ENCODE results near the gene ENTPD8. TPM values are rescaled to one million over a fixed set of nuclear protein-coding genes. Genes with fewer than 3 reads are reported as not detected.

ENTPD8 gene
- total RNA-seq, 1 experiment from 2014 or later: not detected

GRCh38 chr9:137388589-137389427, 52.3 kb downstream of the ENTPD8 start:
- intact Hi-C loops (cut with micrococcal nuclease): no loop called here
- BruUV-seq (replicated peaks): no TSS peak
- H3K4me3 ChIP-seq (ENCODE audit: low read length): no peak overlapping the region
- no peaks in the 10 kb centered on the region for H3K36me3 ChIP-seq (ENCODE audit: low read depth, low read length)
- CTCF ChIA-PET: no interaction called here
- H2AFZ ChIP-seq (ENCODE audit: low read length): no peak overlapping the region
- H3F3A ChIP-seq (ENCODE audit: low read length, unreplicated experiment): no peaks in the 10 kb centered on the region
- no peak for DNase-seq
- H3K27me3 ChIP-seq (ENCODE audit: low read length): no peaks in the 10 kb centered on the region
- TF ChIP-seq EZH2phosphoT487 (IDR thresholded peaks at IDR 0.05; ENCODE audit: borderline replicate concordance, low read length) (no peak), EZH2 (IDR thresholded peaks at IDR 0.05; ENCODE audit: low read length, unreplicated experiment) (no peak)
- TF ChIP-seq, protein P1, sequence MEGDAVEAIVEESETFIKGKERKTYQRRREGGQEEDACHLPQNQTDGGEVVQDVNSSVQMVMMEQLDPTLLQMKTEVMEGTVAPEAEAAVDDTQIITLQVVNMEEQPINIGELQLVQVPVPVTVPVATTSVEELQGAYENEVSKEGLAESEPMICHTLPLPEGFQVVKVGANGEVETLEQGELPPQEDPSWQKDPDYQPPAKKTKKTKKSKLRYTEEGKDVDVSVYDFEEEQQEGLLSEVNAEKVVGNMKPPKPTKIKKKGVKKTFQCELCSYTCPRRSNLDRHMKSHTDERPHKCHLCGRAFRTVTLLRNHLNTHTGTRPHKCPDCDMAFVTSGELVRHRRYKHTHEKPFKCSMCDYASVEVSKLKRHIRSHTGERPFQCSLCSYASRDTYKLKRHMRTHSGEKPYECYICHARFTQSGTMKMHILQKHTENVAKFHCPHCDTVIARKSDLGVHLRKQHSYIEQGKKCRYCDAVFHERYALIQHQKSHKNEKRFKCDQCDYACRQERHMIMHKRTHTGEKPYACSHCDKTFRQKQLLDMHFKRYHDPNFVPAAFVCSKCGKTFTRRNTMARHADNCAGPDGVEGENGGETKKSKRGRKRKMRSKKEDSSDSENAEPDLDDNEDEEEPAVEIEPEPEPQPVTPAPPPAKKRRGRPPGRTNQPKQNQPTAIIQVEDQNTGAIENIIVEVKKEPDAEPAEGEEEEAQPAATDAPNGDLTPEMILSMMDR (conservative IDR thresholded peaks at IDR 0.05; ENCODE audit: low read depth, low read length): no peak
- no peaks in the 10 kb centered on the region for H4K20me1 ChIP-seq (ENCODE audit: low read length)
- H3K27ac ChIP-seq (ENCODE audit: low read length): no peak overlapping the region
- H3K4me2 ChIP-seq (ENCODE audit: low read length): no peak overlapping the region
- no peak overlapping the region for H3K9ac ChIP-seq (ENCODE audit: low read length)
- H3K4me1 ChIP-seq (ENCODE audit: insufficient read depth, low read length): no peaks in the 10 kb centered on the region
- no peak for ATAC-seq
- no peaks in the 10 kb centered on the region for H3K79me2 ChIP-seq (ENCODE audit: low read length)
- H3K9me2 ChIP-seq (replicated peaks; ENCODE audit: low read length): no peaks in the 10 kb centered on the region
- POLR2A ChIA-PET (ENCODE audit: unreplicated experiment): no interaction called here
- no peaks in the 10 kb centered on the region for H3K9me3 ChIP-seq (ENCODE audit: low read length)

DNA sequence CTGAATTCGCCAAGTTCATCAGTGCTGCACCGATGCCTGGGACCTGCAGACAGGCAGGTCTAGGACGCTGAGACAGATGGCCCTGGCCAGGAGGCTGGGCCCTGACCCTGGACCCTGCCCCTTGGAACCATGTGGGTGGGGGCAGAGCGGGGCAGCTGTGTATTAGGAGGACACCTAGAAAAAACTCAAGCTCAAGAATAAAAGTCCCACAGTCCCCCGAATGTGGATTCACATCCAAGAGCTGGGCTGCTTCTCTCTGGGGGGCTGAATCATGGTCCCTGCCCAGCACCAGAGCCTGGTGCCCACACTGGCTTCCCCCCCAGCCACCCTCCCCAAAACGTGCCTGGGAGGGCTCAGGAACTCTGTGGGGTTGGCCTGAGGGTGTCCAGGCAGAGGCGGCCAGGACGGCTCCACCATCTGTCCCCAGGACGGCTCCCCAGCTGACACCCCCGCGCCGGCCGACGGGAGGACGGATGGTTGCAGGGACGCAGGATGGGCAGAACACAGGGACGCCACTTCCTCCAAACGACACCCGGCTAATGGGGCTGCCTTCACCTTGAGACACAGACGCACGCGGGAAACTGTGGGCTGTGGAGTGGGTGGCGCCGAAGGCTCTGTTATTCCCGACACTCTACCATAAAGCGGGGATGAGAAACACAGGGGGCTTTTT, 53.1 kb downstream of the ENTPD8 start:
- ATAC-seq (no peak), DNase-seq (no peak)
- Histone ChIP-seq H3K4me2 (ENCODE audit: low read length) (no peak overlapping the region), H3K9me3 (ENCODE audit: low read length) (no peaks in the 10 kb centered on the region), H3K9me2 (replicated peaks; ENCODE audit: low read length) (no peaks in the 10 kb centered on the region), H3K27me3 (ENCODE audit: low read length) (no peaks in the 10 kb centered on the region), H3K9ac (ENCODE audit: low read length) (no peak overlapping the region), H3F3A (ENCODE audit: low read length, unreplicated experiment) (no peaks in the 10 kb centered on the region), H3K36me3 (ENCODE audit: low read depth, low read length) (no peaks in the 10 kb centered on the region), H3K4me1 (ENCODE audit: insufficient read depth, low read length) (no peaks in the 10 kb centered on the region), H2AFZ (ENCODE audit: low read length) (no peak overlapping the region), H3K27ac (ENCODE audit: low read length) (no peak overlapping the region), H3K79me2 (ENCODE audit: low read length) (no peaks in the 10 kb centered on the region), H4K20me1 (ENCODE audit: low read length) (no peaks in the 10 kb centered on the region), H3K4me3 (ENCODE audit: low read length) (no peak overlapping the region)
- intact Hi-C loops (cut with micrococcal nuclease): no loop called here
- ChIA-PET POLR2A (ENCODE audit: unreplicated experiment) (no interaction called here), CTCF (no interaction called here)
- no TSS peak for BruUV-seq (replicated peaks)
- TF ChIP-seq, protein P1 (conservative IDR thresholded peaks at IDR 0.05; ENCODE audit: low read depth, low read length): no peak
- TF ChIP-seq EZH2 (IDR thresholded peaks at IDR 0.05; ENCODE audit: low read length, unreplicated experiment) (no peak), EZH2phosphoT487 (IDR thresholded peaks at IDR 0.05; ENCODE audit: borderline replicate concordance, low read length) (no peak)
